GM23338 (cell line): ENCODE measurements around the gene JMJD1C. TPM values are rescaled to one million over a fixed set of nuclear protein-coding genes. Genes with fewer than 3 reads are reported as not detected.

Source experiments
- ATAC-seq: fragments of 200-7000 bp; cut with Tn5 transposase; 3 replicates; pipeline ENCODE4 v1.9.1; 2020
- DNase-seq: peaks from one replicate; pipeline ENCODE4 v3.0.0-alpha.2; 2015; ENCODE audit warnings: low spot score
- H2AFZ ChIP-seq: fragments of 200-600 bp; sonication (generic); 2 replicates; pipeline ENCODE4 v1.8.0; 2016; ENCODE audit warnings: antibody characterized with exemption, mild to moderate bottlenecking, moderate library complexity
- H3F3A ChIP-seq: fragments of 200-600 bp; sonication (generic); replicated peaks from 2 replicates; pipeline ENCODE4 v1.8.0; 2017; ENCODE audit warnings: antibody characterized with exemption, mixed run types, low read depth
- H3K27ac ChIP-seq: fragments of 200-600 bp; sonication (generic); 2 replicates; pipeline ENCODE4 v1.6.1; 2016; ENCODE audit warnings: low read depth
- H3K27me3 ChIP-seq: fragments of 200-600 bp; sonication (generic); 2 replicates; pipeline ENCODE4 v1.8.0; 2016; ENCODE audit warnings: mild to moderate bottlenecking, mixed run types, moderate library complexity; ENCODE audit not compliant: insufficient read depth
- H3K36me3 ChIP-seq: fragments of 200-600 bp; sonication (generic); 2 replicates; pipeline ENCODE4 v1.8.0; 2016; ENCODE audit warnings: mild to moderate bottlenecking; ENCODE audit not compliant: insufficient read depth
- H3K4me1 ChIP-seq: fragments of 200-600 bp; sonication (generic); 2 replicates; pipeline ENCODE4 v1.8.0; 2016; ENCODE audit warnings: mild to moderate bottlenecking, moderate library complexity; ENCODE audit not compliant: insufficient read depth
- H3K4me2 ChIP-seq: fragments of 200-600 bp; sonication (generic); 2 replicates; pipeline ENCODE4 v1.7.1; 2017; ENCODE audit warnings: mixed run types
- H3K4me3 ChIP-seq: fragments of 200-600 bp; sonication (generic); 2 replicates; pipeline ENCODE4 v1.6.1; 2016; ENCODE audit warnings: mixed run types
- H3K79me2 ChIP-seq: fragments of 200-600 bp; sonication (generic); replicated peaks from 2 replicates; pipeline ENCODE4 v1.8.0; 2017; ENCODE audit warnings: mild to moderate bottlenecking; ENCODE audit not compliant: insufficient read depth
- H3K9me2 ChIP-seq: fragments of 200-600 bp; sonication (generic); 2 replicates; pipeline ENCODE4 v1.8.0; 2017; ENCODE audit not compliant: insufficient read depth
- H4K20me1 ChIP-seq: fragments of 200-600 bp; sonication (generic); replicated peaks from 2 replicates; pipeline ENCODE4 v1.8.0; 2017; ENCODE audit warnings: mild to moderate bottlenecking; ENCODE audit not compliant: insufficient read depth
- H3K27ac Mint-ChIP-seq: 2 replicates; pipeline ENCODE4 v1.8.0; 2020; ENCODE audit warnings: inconsistent platforms, mild to moderate bottlenecking, moderate library complexity, mixed read lengths
- H3K27me3 Mint-ChIP-seq: 3 replicates; pipeline ENCODE4 v1.8.0; 2022; ENCODE audit warnings: low read depth, mild to moderate bottlenecking, moderate library complexity, mixed read lengths, inconsistent platforms; ENCODE audit not compliant: insufficient read depth, poor library complexity
- H3K36me3 Mint-ChIP-seq: 3 replicates; pipeline ENCODE4 v1.8.0; 2021; ENCODE audit warnings: low read depth, mild to moderate bottlenecking, inconsistent platforms, moderate library complexity, mixed read lengths
- H3K4me1 Mint-ChIP-seq: 3 replicates; pipeline ENCODE4 v1.8.0; 2020; ENCODE audit warnings: mild to moderate bottlenecking, inconsistent platforms, mixed read lengths
- H3K4me3 Mint-ChIP-seq: 3 replicates; pipeline ENCODE4 v1.8.0; 2021; ENCODE audit warnings: moderate library complexity, mild to moderate bottlenecking, inconsistent platforms, mixed read lengths
- H3K9me3 Mint-ChIP-seq: 3 replicates; pipeline ENCODE4 v1.8.0; 2020; ENCODE audit warnings: moderate library complexity, mild to moderate bottlenecking, inconsistent platforms, mixed read lengths
- CREB1 ChIP-seq: fragments of 250-450 bp; sonication (Bioruptor Pico); IDR thresholded peaks from 2 replicates; pipeline ENCODE4 v1.5.0; 2020; ENCODE audit warnings: low read depth, mild to moderate bottlenecking, moderate library complexity
- EZH2phosphoT487 ChIP-seq: fragments of 200-600 bp; sonication (generic); IDR thresholded peaks from one replicate; pipeline ENCODE4 v1.8.1; 2018; ENCODE audit warnings: antibody characterized with exemption; ENCODE audit not compliant: unreplicated experiment
- JUNB ChIP-seq: IDR thresholded peaks from one replicate; pipeline ENCODE4 v1.6.1; 2016; ENCODE audit warnings: antibody characterized with exemption; ENCODE audit not compliant: unreplicated experiment
- NANOG ChIP-seq: IDR thresholded peaks from 2 replicates; pipeline ENCODE4 v1.6.1; 2016; ENCODE audit warnings: antibody characterized with exemption, borderline replicate concordance
- POLR2AphosphoS5 ChIP-seq: IDR thresholded peaks from 2 replicates; pipeline ENCODE4 v1.6.1; 2016; ENCODE audit warnings: antibody characterized with exemption, low read depth
- STAT1 ChIP-seq: IDR thresholded peaks from one replicate; pipeline ENCODE4 v1.6.1; 2016; ENCODE audit warnings: antibody characterized with exemption; ENCODE audit not compliant: unreplicated experiment
- ZNF331 ChIP-seq: fragments of 250-450 bp; sonication (Bioruptor Pico); IDR thresholded peaks from 2 replicates; pipeline ENCODE4 v1.5.0; 2020; ENCODE audit warnings: low read depth, mild to moderate bottlenecking, moderate library complexity
- polyA plus RNA-seq: library from polyadenylated mRNA; unstranded; fragments of >200 nt; fragmentation: Nextera tagmentation; extraction: Ambion mirVana; gene quantifications from 2 replicates; pipeline ENCODE4 v1.2.1, GENCODE V29; 2016
- total RNA-seq: library from RNA; depleted of rRNA; stranded (reverse); fragments of >200 nt; shearing (Covaris generic); gene quantifications from 2 replicates; pipeline ENCODE4 v1.2.3, GENCODE V29; 2014
- TF ChIP-seq, protein P1 (sequence below), 2 experiments: fragments of 200-600 bp in 1 of 2; sonication (generic) in 1 of 2; conservative IDR thresholded peaks; 2 replicates each; pipeline versions ENCODE4 v1.5.1 to v1.6.1; 2016 to 2017; ENCODE audit warnings: antibody characterized with exemption in 2 of 2, low read depth in 2 of 2, mild to moderate bottlenecking in 2 of 2, moderate library complexity in 1 of 2
- TF ChIP-seq, protein P2 (sequence below): IDR thresholded peaks from 2 replicates; pipeline ENCODE4 v1.6.1; 2016; ENCODE audit warnings: antibody characterized with exemption
- TF ChIP-seq, protein P3 (sequence below): fragments of 250-450 bp; sonication (Bioruptor Pico); IDR thresholded peaks from 2 replicates; pipeline ENCODE4 v1.5.0; 2020; ENCODE audit warnings: mild to moderate bottlenecking, moderate library complexity
- TF ChIP-seq, protein P4 (sequence below): IDR thresholded peaks from one replicate; pipeline ENCODE4 v1.6.1; 2018; ENCODE audit warnings: antibody characterized with exemption; ENCODE audit not compliant: unreplicated experiment

JMJD1C gene
- total and polyA plus RNA-seq, 2 experiments from 2014 or later: 333 to 435 TPM

DNA sequence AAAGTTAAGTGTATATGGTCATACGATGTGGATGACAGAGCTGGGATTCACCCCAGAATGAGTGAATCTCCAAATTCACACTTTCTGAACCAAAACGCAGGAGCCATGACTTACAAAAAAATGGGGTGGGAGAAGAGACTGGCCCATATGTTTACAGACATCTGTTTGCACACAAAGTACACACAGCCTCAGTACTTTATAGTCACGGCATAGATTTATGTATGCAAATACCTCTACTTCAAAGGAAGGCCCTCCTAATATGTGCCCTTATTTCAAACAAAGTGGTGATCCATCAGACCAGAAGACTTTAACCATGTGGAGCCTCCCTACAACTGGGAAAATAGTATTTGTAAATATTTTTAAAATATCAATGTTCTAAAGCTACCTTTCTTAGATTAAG, 22.2 kb upstream of the JMJD1C start (continued):
- TF ChIP-seq, protein P1, sequence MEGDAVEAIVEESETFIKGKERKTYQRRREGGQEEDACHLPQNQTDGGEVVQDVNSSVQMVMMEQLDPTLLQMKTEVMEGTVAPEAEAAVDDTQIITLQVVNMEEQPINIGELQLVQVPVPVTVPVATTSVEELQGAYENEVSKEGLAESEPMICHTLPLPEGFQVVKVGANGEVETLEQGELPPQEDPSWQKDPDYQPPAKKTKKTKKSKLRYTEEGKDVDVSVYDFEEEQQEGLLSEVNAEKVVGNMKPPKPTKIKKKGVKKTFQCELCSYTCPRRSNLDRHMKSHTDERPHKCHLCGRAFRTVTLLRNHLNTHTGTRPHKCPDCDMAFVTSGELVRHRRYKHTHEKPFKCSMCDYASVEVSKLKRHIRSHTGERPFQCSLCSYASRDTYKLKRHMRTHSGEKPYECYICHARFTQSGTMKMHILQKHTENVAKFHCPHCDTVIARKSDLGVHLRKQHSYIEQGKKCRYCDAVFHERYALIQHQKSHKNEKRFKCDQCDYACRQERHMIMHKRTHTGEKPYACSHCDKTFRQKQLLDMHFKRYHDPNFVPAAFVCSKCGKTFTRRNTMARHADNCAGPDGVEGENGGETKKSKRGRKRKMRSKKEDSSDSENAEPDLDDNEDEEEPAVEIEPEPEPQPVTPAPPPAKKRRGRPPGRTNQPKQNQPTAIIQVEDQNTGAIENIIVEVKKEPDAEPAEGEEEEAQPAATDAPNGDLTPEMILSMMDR (conservative IDR thresholded peaks at IDR 0.05; ENCODE audit: low read depth in 2 of 2): no peak
- TF ChIP-seq, protein P2, sequence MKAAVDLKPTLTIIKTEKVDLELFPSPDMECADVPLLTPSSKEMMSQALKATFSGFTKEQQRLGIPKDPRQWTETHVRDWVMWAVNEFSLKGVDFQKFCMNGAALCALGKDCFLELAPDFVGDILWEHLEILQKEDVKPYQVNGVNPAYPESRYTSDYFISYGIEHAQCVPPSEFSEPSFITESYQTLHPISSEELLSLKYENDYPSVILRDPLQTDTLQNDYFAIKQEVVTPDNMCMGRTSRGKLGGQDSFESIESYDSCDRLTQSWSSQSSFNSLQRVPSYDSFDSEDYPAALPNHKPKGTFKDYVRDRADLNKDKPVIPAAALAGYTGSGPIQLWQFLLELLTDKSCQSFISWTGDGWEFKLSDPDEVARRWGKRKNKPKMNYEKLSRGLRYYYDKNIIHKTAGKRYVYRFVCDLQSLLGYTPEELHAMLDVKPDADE: no peak
- no peak for TF ChIP-seq EZH2phosphoT487
- TF ChIP-seq STAT1: no peak

DNA sequence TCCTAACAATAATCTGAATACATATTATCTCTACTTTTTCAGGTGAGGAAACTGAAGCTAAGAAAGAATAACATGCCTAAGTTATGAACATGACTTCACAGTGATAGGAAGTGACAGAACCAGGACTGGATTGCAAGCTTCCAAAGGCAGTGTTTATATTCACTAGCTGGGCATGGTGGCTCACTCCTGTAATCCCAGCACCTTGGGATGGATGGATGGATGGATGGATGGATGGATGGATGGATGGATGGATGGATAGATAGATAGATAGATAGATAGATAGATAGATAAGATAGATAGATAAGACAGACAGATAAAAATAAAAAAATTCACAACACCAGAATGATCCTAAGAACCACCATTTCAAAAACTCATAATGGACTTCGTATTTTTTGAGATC, 18.2 kb upstream of the JMJD1C start:
- no peaks in the 10 kb centered on the region for H3K27me3 ChIP-seq
- H3K27ac ChIP-seq: no peak overlapping the region
- peaks cover 27% of the 10 kb centered on the region for H3K4me1 ChIP-seq
- H3K4me1 Mint-ChIP-seq: peaks cover 16% of the 10 kb centered on the region
- ATAC-seq (no peak), DNase-seq (no peak)
- H3K27ac Mint-ChIP-seq: no peak overlapping the region
- H3F3A ChIP-seq: no peaks in the 10 kb centered on the region
- H3K79me2 ChIP-seq: peaks cover 94% of the 10 kb centered on the region
- no peaks in the 10 kb centered on the region for H3K36me3 ChIP-seq
- H3K9me3 Mint-ChIP-seq: no peaks in the 10 kb centered on the region
- H3K4me3 Mint-ChIP-seq: no peak overlapping the region
- H4K20me1 ChIP-seq: peaks cover 3% of the 10 kb centered on the region; the same call in 1 of the 2 replicates
- H3K27me3 Mint-ChIP-seq: no peaks in the 10 kb centered on the region
- H3K36me3 Mint-ChIP-seq: no peaks in the 10 kb centered on the region
- H2AFZ ChIP-seq: no peak overlapping the region
- no peaks in the 10 kb centered on the region for H3K9me2 ChIP-seq
- H3K4me2 ChIP-seq: no peak overlapping the region
- H3K4me3 ChIP-seq: no peak overlapping the region
- TF ChIP-seq STAT1 (no peak), POLR2AphosphoS5 (no peak), ZNF331 (CRISPR knock-in tag) (no peak), EZH2phosphoT487 (no peak), CREB1 (CRISPR knock-in tag) (no peak), JUNB (no peak), NANOG (no peak)
- TF ChIP-seq, protein P3, sequence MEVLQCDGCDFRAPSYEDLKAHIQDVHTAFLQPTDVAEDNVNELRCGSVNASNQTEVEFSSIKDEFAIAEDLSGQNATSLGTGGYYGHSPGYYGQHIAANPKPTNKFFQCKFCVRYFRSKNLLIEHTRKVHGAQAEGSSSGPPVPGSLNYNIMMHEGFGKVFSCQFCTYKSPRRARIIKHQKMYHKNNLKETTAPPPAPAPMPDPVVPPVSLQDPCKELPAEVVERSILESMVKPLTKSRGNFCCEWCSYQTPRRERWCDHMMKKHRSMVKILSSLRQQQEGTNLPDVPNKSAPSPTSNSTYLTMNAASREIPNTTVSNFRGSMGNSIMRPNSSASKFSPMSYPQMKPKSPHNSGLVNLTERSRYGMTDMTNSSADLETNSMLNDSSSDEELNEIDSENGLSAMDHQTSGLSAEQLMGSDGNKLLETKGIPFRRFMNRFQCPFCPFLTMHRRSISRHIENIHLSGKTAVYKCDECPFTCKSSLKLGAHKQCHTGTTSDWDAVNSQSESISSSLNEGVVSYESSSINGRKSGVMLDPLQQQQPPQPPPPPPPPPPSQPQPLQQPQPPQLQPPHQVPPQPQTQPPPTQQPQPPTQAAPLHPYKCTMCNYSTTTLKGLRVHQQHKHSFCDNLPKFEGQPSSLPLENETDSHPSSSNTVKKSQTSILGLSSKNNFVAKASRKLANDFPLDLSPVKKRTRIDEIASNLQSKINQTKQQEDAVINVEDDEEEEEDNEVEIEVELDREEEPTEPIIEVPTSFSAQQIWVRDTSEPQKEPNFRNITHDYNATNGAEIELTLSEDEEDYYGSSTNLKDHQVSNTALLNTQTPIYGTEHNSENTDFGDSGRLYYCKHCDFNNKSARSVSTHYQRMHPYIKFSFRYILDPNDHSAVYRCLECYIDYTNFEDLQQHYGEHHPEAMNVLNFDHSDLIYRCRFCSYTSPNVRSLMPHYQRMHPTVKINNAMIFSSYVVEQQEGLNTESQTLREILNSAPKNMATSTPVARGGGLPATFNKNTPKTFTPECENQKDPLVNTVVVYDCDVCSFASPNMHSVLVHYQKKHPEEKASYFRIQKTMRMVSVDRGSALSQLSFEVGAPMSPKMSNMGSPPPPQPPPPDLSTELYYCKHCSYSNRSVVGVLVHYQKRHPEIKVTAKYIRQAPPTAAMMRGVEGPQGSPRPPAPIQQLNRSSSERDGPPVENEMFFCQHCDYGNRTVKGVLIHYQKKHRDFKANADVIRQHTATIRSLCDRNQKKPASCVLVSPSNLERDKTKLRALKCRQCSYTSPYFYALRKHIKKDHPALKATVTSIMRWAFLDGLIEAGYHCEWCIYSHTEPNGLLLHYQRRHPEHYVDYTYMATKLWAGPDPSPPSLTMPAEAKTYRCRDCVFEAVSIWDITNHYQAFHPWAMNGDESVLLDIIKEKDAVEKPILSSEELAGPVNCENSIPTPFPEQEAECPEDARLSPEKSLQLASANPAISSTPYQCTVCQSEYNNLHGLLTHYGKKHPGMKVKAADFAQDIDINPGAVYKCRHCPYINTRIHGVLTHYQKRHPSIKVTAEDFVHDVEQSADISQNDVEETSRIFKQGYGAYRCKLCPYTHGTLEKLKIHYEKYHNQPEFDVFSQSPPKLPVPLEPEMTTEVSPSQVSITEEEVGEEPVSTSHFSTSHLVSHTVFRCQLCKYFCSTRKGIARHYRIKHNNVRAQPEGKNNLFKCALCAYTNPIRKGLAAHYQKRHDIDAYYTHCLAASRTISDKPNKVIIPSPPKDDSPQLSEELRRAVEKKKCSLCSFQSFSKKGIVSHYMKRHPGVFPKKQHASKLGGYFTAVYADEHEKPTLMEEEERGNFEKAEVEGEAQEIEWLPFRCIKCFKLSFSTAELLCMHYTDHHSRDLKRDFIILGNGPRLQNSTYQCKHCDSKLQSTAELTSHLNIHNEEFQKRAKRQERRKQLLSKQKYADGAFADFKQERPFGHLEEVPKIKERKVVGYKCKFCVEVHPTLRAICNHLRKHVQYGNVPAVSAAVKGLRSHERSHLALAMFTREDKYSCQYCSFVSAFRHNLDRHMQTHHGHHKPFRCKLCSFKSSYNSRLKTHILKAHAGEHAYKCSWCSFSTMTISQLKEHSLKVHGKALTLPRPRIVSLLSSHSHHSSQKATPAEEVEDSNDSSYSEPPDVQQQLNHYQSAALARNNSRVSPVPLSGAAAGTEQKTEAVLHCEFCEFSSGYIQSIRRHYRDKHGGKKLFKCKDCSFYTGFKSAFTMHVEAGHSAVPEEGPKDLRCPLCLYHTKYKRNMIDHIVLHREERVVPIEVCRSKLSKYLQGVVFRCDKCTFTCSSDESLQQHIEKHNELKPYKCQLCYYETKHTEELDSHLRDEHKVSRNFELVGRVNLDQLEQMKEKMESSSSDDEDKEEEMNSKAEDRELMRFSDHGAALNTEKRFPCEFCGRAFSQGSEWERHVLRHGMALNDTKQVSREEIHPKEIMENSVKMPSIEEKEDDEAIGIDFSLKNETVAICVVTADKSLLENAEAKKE (CRISPR knock-in tag): no peak
- TF ChIP-seq, protein P4, sequence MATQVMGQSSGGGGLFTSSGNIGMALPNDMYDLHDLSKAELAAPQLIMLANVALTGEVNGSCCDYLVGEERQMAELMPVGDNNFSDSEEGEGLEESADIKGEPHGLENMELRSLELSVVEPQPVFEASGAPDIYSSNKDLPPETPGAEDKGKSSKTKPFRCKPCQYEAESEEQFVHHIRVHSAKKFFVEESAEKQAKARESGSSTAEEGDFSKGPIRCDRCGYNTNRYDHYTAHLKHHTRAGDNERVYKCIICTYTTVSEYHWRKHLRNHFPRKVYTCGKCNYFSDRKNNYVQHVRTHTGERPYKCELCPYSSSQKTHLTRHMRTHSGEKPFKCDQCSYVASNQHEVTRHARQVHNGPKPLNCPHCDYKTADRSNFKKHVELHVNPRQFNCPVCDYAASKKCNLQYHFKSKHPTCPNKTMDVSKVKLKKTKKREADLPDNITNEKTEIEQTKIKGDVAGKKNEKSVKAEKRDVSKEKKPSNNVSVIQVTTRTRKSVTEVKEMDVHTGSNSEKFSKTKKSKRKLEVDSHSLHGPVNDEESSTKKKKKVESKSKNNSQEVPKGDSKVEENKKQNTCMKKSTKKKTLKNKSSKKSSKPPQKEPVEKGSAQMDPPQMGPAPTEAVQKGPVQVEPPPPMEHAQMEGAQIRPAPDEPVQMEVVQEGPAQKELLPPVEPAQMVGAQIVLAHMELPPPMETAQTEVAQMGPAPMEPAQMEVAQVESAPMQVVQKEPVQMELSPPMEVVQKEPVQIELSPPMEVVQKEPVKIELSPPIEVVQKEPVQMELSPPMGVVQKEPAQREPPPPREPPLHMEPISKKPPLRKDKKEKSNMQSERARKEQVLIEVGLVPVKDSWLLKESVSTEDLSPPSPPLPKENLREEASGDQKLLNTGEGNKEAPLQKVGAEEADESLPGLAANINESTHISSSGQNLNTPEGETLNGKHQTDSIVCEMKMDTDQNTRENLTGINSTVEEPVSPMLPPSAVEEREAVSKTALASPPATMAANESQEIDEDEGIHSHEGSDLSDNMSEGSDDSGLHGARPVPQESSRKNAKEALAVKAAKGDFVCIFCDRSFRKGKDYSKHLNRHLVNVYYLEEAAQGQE: no peak
- TF ChIP-seq, protein P2: no peak
